ENCODE measurements around the gene LMO3. TPM values are rescaled to one million over a fixed set of nuclear protein-coding genes. Genes with fewer than 3 reads are reported as not detected.

Gene LMO3
- total RNA-seq, 1 experiment from 2014 or later, result 0.34 TPM

DNA sequence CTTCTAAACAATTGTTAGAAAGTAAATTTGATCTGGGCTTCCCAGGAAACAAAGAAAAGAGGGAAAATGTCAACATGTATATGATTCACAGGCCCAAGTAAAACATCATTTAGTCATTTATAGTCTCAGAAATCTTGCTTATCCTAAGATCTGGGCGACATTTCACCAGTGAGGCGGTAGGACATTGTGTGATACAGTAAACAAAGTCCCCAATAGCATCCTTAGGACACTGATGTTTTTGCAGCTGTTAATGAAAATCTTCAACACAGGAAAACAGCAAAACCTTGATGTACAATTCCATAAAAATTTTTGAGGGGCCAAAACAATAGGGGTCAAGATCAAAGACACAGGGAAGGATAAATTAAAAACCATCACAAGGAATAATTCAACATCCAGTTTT lies 20.2 kb downstream of the LMO3 start:
- H3K27ac ChIP-seq (ENCODE audit: low read depth, low read length), result no peak overlapping the region

DNA sequence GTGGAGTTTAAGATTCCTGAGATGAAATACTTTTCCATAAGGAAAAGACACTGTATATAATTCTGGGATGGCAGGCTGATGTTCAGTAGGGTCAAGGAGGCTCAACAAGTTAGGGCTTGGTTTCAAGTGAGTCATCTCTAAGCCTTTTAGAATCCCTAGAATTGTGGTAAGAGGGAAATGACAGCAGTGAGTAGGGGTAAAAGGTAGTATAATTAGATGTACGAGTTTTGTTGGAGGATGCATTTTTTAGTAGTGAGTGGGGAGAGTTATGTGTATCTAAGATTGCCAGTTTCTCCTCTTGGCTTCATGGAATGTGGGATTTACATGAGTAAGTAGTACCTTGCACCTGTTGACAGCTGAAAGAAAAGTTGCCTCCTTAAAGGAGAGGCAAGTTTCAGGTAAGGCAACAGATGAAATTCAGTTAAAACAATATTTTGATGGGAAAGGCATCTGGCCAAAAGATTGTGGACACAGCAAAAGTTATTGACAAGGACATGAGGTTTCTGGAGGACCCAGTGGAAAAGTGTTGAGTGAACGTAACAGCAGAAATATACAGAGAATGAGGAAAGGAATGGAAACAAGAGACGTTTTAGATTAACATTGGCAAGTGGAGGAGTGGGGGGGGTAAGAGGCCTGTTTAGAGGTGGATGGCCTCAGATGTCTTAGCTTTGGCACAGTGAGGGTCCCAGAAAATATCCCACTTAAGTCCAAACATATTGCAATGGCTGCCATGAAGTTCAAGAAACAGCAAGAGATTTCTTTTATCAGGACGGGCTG lies 21.8 kb downstream of the LMO3 start:
- Histone ChIP-seq H3K36me3 (ENCODE audit: control insufficient read depth in 1 of 2, insufficient read depth in 2 of 2, low read length in 2 of 2) (no peaks in the 10 kb centered on the region), H3K9ac (ENCODE audit: low read length) (no peak overlapping the region), H3K27me3 (ENCODE audit: insufficient read depth, low read length) (no peaks in the 10 kb centered on the region), H3K9me3 (ENCODE audit: control insufficient read depth in 1 of 2, insufficient read depth in 1 of 2, low read depth in 1 of 2, low read length in 2 of 2) (no peaks in the 10 kb centered on the region), H3K79me2 (ENCODE audit: insufficient read depth, low read length) (no peaks in the 10 kb centered on the region), H3K4me2 (ENCODE audit: low read length) (no peak overlapping the region), H3K27ac (ENCODE audit: low read depth, low read length) (no peak overlapping the region), H2AFZ (ENCODE audit: low read depth, low read length, poor library complexity, severe bottlenecking) (no peak overlapping the region), H3K9me2 (ENCODE audit: insufficient read depth) (no peaks in the 10 kb centered on the region), H3K4me3 (replicated peaks in 1 of 2; ENCODE audit: low read depth in 1 of 2, low read length in 2 of 2) (no peak overlapping the region), H3K4me1 (ENCODE audit: control insufficient read depth in 1 of 2, insufficient read depth in 2 of 2, low read length in 2 of 2) (no peaks in the 10 kb centered on the region), H4K20me1 (ENCODE audit: insufficient read depth) (no peaks in the 10 kb centered on the region)
- TF ChIP-seq FOSL1 (IDR thresholded peaks at IDR 0.05; ENCODE audit: low read depth) (no peak), ELF1 (IDR thresholded peaks at IDR 0.05; ENCODE audit: borderline replicate concordance, low read depth) (no peak), POLR2A (IDR thresholded peaks at IDR 0.05; ENCODE audit: borderline replicate concordance, extremely low read depth, insufficient read depth, insufficient read length) (no peak), ZNF274 (IDR thresholded peaks at IDR 0.05; ENCODE audit: low read depth, low read length) (no peak), POLR2AphosphoS5 (IDR thresholded peaks at IDR 0.05; ENCODE audit: low read depth, low read length) (no peak), CEBPB (IDR thresholded peaks at IDR 0.05; ENCODE audit: low read depth) (no peak), YY1 (IDR thresholded peaks at IDR 0.05; ENCODE audit: extremely low read depth, insufficient replicate concordance, low read depth, low read length) (no peak), EGR1 (IDR thresholded peaks at IDR 0.05; ENCODE audit: low read depth) (no peak), SRF (IDR thresholded peaks at IDR 0.05; ENCODE audit: low read depth) (no peak), ZFX (IDR thresholded peaks at IDR 0.05) (no peak)
- TF ChIP-seq, protein P1, sequence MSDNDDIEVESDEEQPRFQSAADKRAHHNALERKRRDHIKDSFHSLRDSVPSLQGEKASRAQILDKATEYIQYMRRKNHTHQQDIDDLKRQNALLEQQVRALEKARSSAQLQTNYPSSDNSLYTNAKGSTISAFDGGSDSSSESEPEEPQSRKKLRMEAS (IDR thresholded peaks at IDR 0.05), result no peak
- TF ChIP-seq, protein P2, sequence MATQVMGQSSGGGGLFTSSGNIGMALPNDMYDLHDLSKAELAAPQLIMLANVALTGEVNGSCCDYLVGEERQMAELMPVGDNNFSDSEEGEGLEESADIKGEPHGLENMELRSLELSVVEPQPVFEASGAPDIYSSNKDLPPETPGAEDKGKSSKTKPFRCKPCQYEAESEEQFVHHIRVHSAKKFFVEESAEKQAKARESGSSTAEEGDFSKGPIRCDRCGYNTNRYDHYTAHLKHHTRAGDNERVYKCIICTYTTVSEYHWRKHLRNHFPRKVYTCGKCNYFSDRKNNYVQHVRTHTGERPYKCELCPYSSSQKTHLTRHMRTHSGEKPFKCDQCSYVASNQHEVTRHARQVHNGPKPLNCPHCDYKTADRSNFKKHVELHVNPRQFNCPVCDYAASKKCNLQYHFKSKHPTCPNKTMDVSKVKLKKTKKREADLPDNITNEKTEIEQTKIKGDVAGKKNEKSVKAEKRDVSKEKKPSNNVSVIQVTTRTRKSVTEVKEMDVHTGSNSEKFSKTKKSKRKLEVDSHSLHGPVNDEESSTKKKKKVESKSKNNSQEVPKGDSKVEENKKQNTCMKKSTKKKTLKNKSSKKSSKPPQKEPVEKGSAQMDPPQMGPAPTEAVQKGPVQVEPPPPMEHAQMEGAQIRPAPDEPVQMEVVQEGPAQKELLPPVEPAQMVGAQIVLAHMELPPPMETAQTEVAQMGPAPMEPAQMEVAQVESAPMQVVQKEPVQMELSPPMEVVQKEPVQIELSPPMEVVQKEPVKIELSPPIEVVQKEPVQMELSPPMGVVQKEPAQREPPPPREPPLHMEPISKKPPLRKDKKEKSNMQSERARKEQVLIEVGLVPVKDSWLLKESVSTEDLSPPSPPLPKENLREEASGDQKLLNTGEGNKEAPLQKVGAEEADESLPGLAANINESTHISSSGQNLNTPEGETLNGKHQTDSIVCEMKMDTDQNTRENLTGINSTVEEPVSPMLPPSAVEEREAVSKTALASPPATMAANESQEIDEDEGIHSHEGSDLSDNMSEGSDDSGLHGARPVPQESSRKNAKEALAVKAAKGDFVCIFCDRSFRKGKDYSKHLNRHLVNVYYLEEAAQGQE (IDR thresholded peaks at IDR 0.05; ENCODE audit: low read depth), result no peak
- no peak for DNase-seq (ENCODE audit: low read depth, low spot score)
- intact Hi-C loops (cut with micrococcal nuclease), result no loop called here
- ChIA-PET CTCF (no interaction called here), RAD21 (ENCODE audit: low non-redundant PET in 1 of 2, low total read pairs in 2 of 2, uncharacterized antibody in 2 of 2, unreplicated experiment in 2 of 2) (no interaction called here), POLR2A (no interaction called here)
- no TSS peak for BruUV-seq (replicated peaks)
- no peak for ATAC-seq

More for the DNA sequence above, 20.2 kb downstream of the LMO3 start:
- no peaks in the 10 kb centered on the region for H3K36me3 ChIP-seq (ENCODE audit: control insufficient read depth in 1 of 2, insufficient read depth in 2 of 2, low read length in 2 of 2)
- ChIA-PET CTCF (no interaction called here), RAD21 (ENCODE audit: low non-redundant PET in 1 of 2, low total read pairs in 2 of 2, uncharacterized antibody in 2 of 2, unreplicated experiment in 2 of 2) (no interaction called here), POLR2A (no interaction called here)
- no peak overlapping the region for H2AFZ ChIP-seq (ENCODE audit: low read depth, low read length, poor library complexity, severe bottlenecking)
- intact Hi-C loops (cut with micrococcal nuclease), result no loop called here
- H3K9me2 ChIP-seq (ENCODE audit: insufficient read depth), result no peaks in the 10 kb centered on the region
- no peak overlapping the region for H3K9ac ChIP-seq (ENCODE audit: low read length)
- H3K27me3 ChIP-seq (ENCODE audit: insufficient read depth, low read length), result no peaks in the 10 kb centered on the region
- BruUV-seq (replicated peaks), result no TSS peak
- DNase-seq (ENCODE audit: low read depth, low spot score), result no peak
- H3K4me1 ChIP-seq (ENCODE audit: control insufficient read depth in 1 of 2, insufficient read depth in 2 of 2, low read length in 2 of 2), result no peaks in the 10 kb centered on the region
- no peak overlapping the region for H3K4me3 ChIP-seq (replicated peaks in 1 of 2; ENCODE audit: low read depth in 1 of 2, low read length in 2 of 2)
- no peaks in the 10 kb centered on the region for H3K9me3 ChIP-seq (ENCODE audit: control insufficient read depth in 1 of 2, insufficient read depth in 1 of 2, low read depth in 1 of 2, low read length in 2 of 2)
- no peaks in the 10 kb centered on the region for H3K79me2 ChIP-seq (ENCODE audit: insufficient read depth, low read length)
- ATAC-seq, result no peak
- no peak overlapping the region for H3K4me2 ChIP-seq (ENCODE audit: low read length)
- TF ChIP-seq ATF3 (IDR thresholded peaks at IDR 0.05), result no peak
- no peak for TF ChIP-seq CBX3 (IDR thresholded peaks at IDR 0.05; ENCODE audit: low read depth)
- TF ChIP-seq FOSL1 (IDR thresholded peaks at IDR 0.05; ENCODE audit: low read depth), result no peak
- TF ChIP-seq RAD21 (IDR thresholded peaks at IDR 0.05; ENCODE audit: low read depth), result no peak
- TF ChIP-seq POLR2A (IDR thresholded peaks at IDR 0.05; ENCODE audit: borderline replicate concordance, extremely low read depth, insufficient read depth, insufficient read length), result no peak
- H4K20me1 ChIP-seq (ENCODE audit: insufficient read depth), result no peaks in the 10 kb centered on the region
